Astrocyte (in vitro differentiated cells and primary cell): ENCODE results near the gene GLO1. TPM values are rescaled to one million over a fixed set of nuclear protein-coding genes. Genes with fewer than 3 reads are reported as not detected.

Experiments used
- DNase-seq: peaks from one replicate; pipeline ENCODE4 v3.0.0-alpha.2; 2010; ENCODE audit warnings: low read depth
- FAIRE-seq: peaks from 2 replicates; lab custom pipeline; 2011; peaks lifted over from hg19 to GRCh38; lab: Jason Lieb, UNC
- H2AFZ ChIP-seq: 2 replicates; pipeline ENCODE4 v1.6.0; 2012; ENCODE audit warnings: low read depth, low read length, inconsistent platforms
- H3K27ac ChIP-seq: 2 replicates; pipeline ENCODE4 v1.5.1; 2011; ENCODE audit warnings: low read depth, low read length, inconsistent platforms
- H3K27me3 ChIP-seq: 2 replicates; pipeline ENCODE4 v1.6.0; 2011; ENCODE audit warnings: low read length, inconsistent platforms; ENCODE audit not compliant: insufficient read depth
- H3K36me3 ChIP-seq: 2 replicates; pipeline ENCODE4 v1.5.1; 2011; ENCODE audit warnings: low read length, inconsistent platforms; ENCODE audit not compliant: insufficient read depth
- H3K4me1 ChIP-seq: 2 replicates; pipeline ENCODE4 v1.5.1; 2011; ENCODE audit warnings: low read length, inconsistent platforms; ENCODE audit not compliant: insufficient read depth
- H3K4me2 ChIP-seq: 2 replicates; pipeline ENCODE4 v1.6.0; 2012; ENCODE audit warnings: low read length, inconsistent platforms
- H3K4me3 ChIP-seq: 2 replicates; pipeline ENCODE4 v1.5.1; 2011; ENCODE audit warnings: low read depth, mild to moderate bottlenecking, low read length, inconsistent platforms; ENCODE audit not compliant: insufficient read depth
- H3K79me2 ChIP-seq: 2 replicates; pipeline ENCODE4 v1.6.0; 2012; ENCODE audit warnings: mild to moderate bottlenecking, low read length, inconsistent platforms; ENCODE audit not compliant: insufficient read depth
- H3K9ac ChIP-seq: 2 replicates; pipeline ENCODE4 v1.6.0; 2012; ENCODE audit warnings: mild to moderate bottlenecking, low read length, inconsistent platforms
- H3K9me3 ChIP-seq: 2 replicates; pipeline ENCODE4 v1.5.1; 2012; ENCODE audit warnings: low read depth, mild to moderate bottlenecking, low read length, inconsistent platforms; ENCODE audit not compliant: insufficient read depth
- H4K20me1 ChIP-seq: 2 replicates; pipeline ENCODE4 v1.6.0; 2012; ENCODE audit warnings: low read length, inconsistent platforms; ENCODE audit not compliant: insufficient read depth
- H3K27ac Mint-ChIP-seq: one replicate; pipeline ENCODE4 v1.8.0; 2021; ENCODE audit warnings: mild to moderate bottlenecking, mixed read lengths; ENCODE audit not compliant: unreplicated experiment
- H3K27me3 Mint-ChIP-seq: one replicate; pipeline ENCODE4 v1.8.0; 2021; ENCODE audit warnings: low read depth, mixed read lengths; ENCODE audit not compliant: unreplicated experiment
- H3K36me3 Mint-ChIP-seq: one replicate; pipeline ENCODE4 v1.8.0; 2021; ENCODE audit warnings: low read depth, mixed read lengths; ENCODE audit not compliant: unreplicated experiment
- H3K4me1 Mint-ChIP-seq: one replicate; pipeline ENCODE4 v1.8.0; 2021; ENCODE audit warnings: low read depth, mixed read lengths; ENCODE audit not compliant: unreplicated experiment
- H3K4me3 Mint-ChIP-seq: one replicate; pipeline ENCODE4 v1.8.0; 2021; ENCODE audit warnings: mild to moderate bottlenecking, moderate library complexity, mixed read lengths; ENCODE audit not compliant: unreplicated experiment
- H3K9me3 Mint-ChIP-seq: one replicate; pipeline ENCODE4 v1.8.0; 2021; ENCODE audit warnings: mild to moderate bottlenecking, mixed read lengths; ENCODE audit not compliant: unreplicated experiment
- CTCF ChIP-seq: IDR thresholded peaks from 2 replicates; pipeline ENCODE4 v1.5.1; 2011; ENCODE audit warnings: low read depth, mild to moderate bottlenecking, inconsistent platforms, low read length, moderate library complexity; ENCODE audit not compliant: insufficient read depth
- EZH2 ChIP-seq: IDR thresholded peaks from 2 replicates; pipeline ENCODE4 v1.6.1; 2012; ENCODE audit warnings: mild to moderate bottlenecking, low read length, inconsistent platforms; ENCODE audit not compliant: insufficient read depth
- total RNA-seq: library from RNA; stranded (reverse); gene quantifications from 2 replicates; pipeline ENCODE4 v1.2.1, GENCODE V29; 2021

The GLO1 gene
- total RNA-seq, 1 donor from 2014 or later, result 172 TPM

- H3K4me1 ChIP-seq, result no peaks in the 10 kb centered on the region
- DNase-seq, result no peak
- H3K79me2 ChIP-seq, result no peaks in the 10 kb centered on the region
- Mint-ChIP-seq H3K9me3 (peaks cover 2% of the 10 kb centered on the region), H3K27ac (no peak overlapping the region), H3K27me3 (peaks cover 5% of the 10 kb centered on the region), H3K36me3 (no peaks in the 10 kb centered on the region), H3K4me1 (no peaks in the 10 kb centered on the region), H3K4me3 (no peak overlapping the region)
- no peak for FAIRE-seq
- no peak for TF ChIP-seq CTCF
- no peak for TF ChIP-seq EZH2
- H2AFZ ChIP-seq, result no peak overlapping the region
- H3K27ac ChIP-seq, result no peak overlapping the region
- H3K4me3 ChIP-seq, result no peak overlapping the region
- H3K36me3 ChIP-seq, result no peaks in the 10 kb centered on the region
- no peak overlapping the region for H3K9ac ChIP-seq
- H4K20me1 ChIP-seq, result no peaks in the 10 kb centered on the region
- H3K9me3 ChIP-seq, result no peaks in the 10 kb centered on the region
- no peak overlapping the region for H3K4me2 ChIP-seq
- H3K27me3 ChIP-seq, result no peaks in the 10 kb centered on the region
Measured at GRCh38 chr6:38736951-38737350, 34.0 kb upstream of the GLO1 start.

GRCh38 chr6:38730140-38730862, 27.4 kb upstream of the GLO1 start:
- Histone ChIP-seq H2AFZ (no peak overlapping the region), H3K79me2 (no peaks in the 10 kb centered on the region), H3K9ac (no peak overlapping the region), H3K4me2 (no peak overlapping the region), H3K36me3 (no peaks in the 10 kb centered on the region), H3K4me3 (no peak overlapping the region), H4K20me1 (no peaks in the 10 kb centered on the region), H3K27me3 (no peaks in the 10 kb centered on the region), H3K27ac (no peak overlapping the region), H3K4me1 (peaks cover 2% of the 10 kb centered on the region), H3K9me3 (no peaks in the 10 kb centered on the region)
- DNase-seq (no peak), FAIRE-seq (no peak)
- Mint-ChIP-seq H3K4me1 (peaks cover 6% of the 10 kb centered on the region), H3K27me3 (peaks cover 3% of the 10 kb centered on the region), H3K9me3 (peaks cover 2% of the 10 kb centered on the region), H3K4me3 (no peak overlapping the region), H3K36me3 (no peaks in the 10 kb centered on the region), H3K27ac (no peak overlapping the region)
- TF ChIP-seq CTCF, result no peak
- TF ChIP-seq EZH2, result no peak

- no peak overlapping the region for H3K9ac ChIP-seq
- H3K36me3 ChIP-seq, result no peaks in the 10 kb centered on the region
- peaks cover 7% of the 10 kb centered on the region for H3K4me1 Mint-ChIP-seq
- H3K27me3 Mint-ChIP-seq, result peaks cover 3% of the 10 kb centered on the region
- H3K79me2 ChIP-seq, result no peaks in the 10 kb centered on the region
- no peaks in the 10 kb centered on the region for H3K36me3 Mint-ChIP-seq
- no peak overlapping the region for H3K4me3 ChIP-seq
- no peak overlapping the region for H3K27ac Mint-ChIP-seq
- H3K4me2 ChIP-seq, result no peak overlapping the region
- no peak overlapping the region for H3K27ac ChIP-seq
- no peaks in the 10 kb centered on the region for H4K20me1 ChIP-seq
- no peak overlapping the region for H2AFZ ChIP-seq
- H3K27me3 ChIP-seq, result no peaks in the 10 kb centered on the region
- no peaks in the 10 kb centered on the region for H3K9me3 Mint-ChIP-seq
- DNase-seq (no peak), FAIRE-seq (no peak)
- H3K4me1 ChIP-seq, result peaks cover 3% of the 10 kb centered on the region
- no peak overlapping the region for H3K4me3 Mint-ChIP-seq
- TF ChIP-seq EZH2 (no peak), CTCF (no peak)
- H3K9me3 ChIP-seq, result no peaks in the 10 kb centered on the region
Measured at GRCh38 chr6:38728203-38728602, 25.3 kb upstream of the GLO1 start.
